Panc1 (cell line): ENCODE data around the gene EPHA7. TPM values are rescaled to one million over a fixed set of nuclear protein-coding genes. Genes with fewer than 3 reads are reported as not detected.

Source experiments
- ATAC-seq: fragments of 200-7000 bp; cut with Tn5 transposase; 2 replicates; pipeline ENCODE4 v1.9.1; 2020; ENCODE audit warnings: mild to moderate bottlenecking, moderate library complexity
- BruUV-seq: library from RNA; stranded (reverse); fragments of 400-500 nt; replicated peaks from 2 replicates; lab custom pipeline; 2021; lab: Mats Ljungman, UMichigan
- CTCF ChIA-PET: fragments of 300-600 bp; sonication (Branson Sonifier 250); formaldehyde crosslinking; loops from one replicate; lab custom pipeline; 2022; ENCODE audit warnings: antibody characterized with exemption; lab: Charles Lee
- POLR2A ChIA-PET: fragments of 300-600 bp; sonication (Branson Sonifier 250); formaldehyde crosslinking; loops from one replicate; lab custom pipeline; 2022; ENCODE audit warnings: antibody characterized with exemption; lab: Charles Lee
- DNase-seq: peaks from one replicate; pipeline ENCODE4 v3.0.0-alpha.2; 2010; ENCODE audit warnings: low read depth, low spot score
- H3K27ac ChIP-seq: 2 replicates; pipeline ENCODE4 v1.5.1; 2011; ENCODE audit warnings: mild to moderate bottlenecking, low read length, inconsistent platforms
- H3K27me3 ChIP-seq: fragments of 200-500 bp; sonication (Bioruptor generic); 2 replicates; pipeline ENCODE4 v1.6.0; 2014; ENCODE audit warnings: low read length, inconsistent platforms; ENCODE audit not compliant: control insufficient read depth, insufficient read depth
- H3K36me3 ChIP-seq: fragments of 200-500 bp; sonication (Bioruptor generic); 2 replicates; pipeline ENCODE4 v1.5.1; 2014; ENCODE audit warnings: inconsistent platforms, mild to moderate bottlenecking, low read length, moderate library complexity; ENCODE audit not compliant: control insufficient read depth, insufficient read depth
- H3K4me1 ChIP-seq: 2 replicates; pipeline ENCODE4 v1.5.1; 2011; ENCODE audit warnings: inconsistent platforms, mild to moderate bottlenecking, low read length, moderate library complexity; ENCODE audit not compliant: control insufficient read depth, insufficient read depth
- H3K4me3 ChIP-seq, 2 experiments: 2 replicates each; pipeline ENCODE4 v1.5.1; 2011 to 2012; ENCODE audit warnings: low read depth in 2 of 2, low read length in 2 of 2, mild to moderate bottlenecking in 2 of 2, inconsistent platforms in 1 of 2, moderate library complexity in 1 of 2
- H3K9me3 ChIP-seq: fragments of 200-500 bp; sonication (Bioruptor generic); 2 replicates; pipeline ENCODE4 v1.5.1; 2014; ENCODE audit warnings: low read depth, mild to moderate bottlenecking, inconsistent platforms, low read length, moderate library complexity; ENCODE audit not compliant: control insufficient read depth, insufficient read depth
- CTCF ChIP-seq: fragments of 450-650 bp; IDR thresholded peaks from 2 replicates; pipeline ENCODE4 v1.5.1; 2017; ENCODE audit warnings: mild to moderate bottlenecking
- POLR2AphosphoS5 ChIP-seq: IDR thresholded peaks from 2 replicates; pipeline ENCODE4 v1.6.1; 2012; ENCODE audit warnings: mild to moderate bottlenecking, low read depth, low read length, moderate library complexity
- REST ChIP-seq, 2 experiments: IDR thresholded peaks; 2 replicates each; pipeline ENCODE4 v1.6.1; 2011 to 2012; ENCODE audit warnings: low read depth in 2 of 2, control low read depth in 1 of 2, low read length in 1 of 2, mild to moderate bottlenecking in 1 of 2, moderate library complexity in 1 of 2; ENCODE audit not compliant: insufficient read depth in 1 of 2
- SIN3A ChIP-seq: IDR thresholded peaks from 2 replicates; pipeline ENCODE4 v1.6.1; 2012; ENCODE audit warnings: low read depth, mild to moderate bottlenecking, low read length, moderate library complexity, borderline replicate concordance; ENCODE audit not compliant: insufficient read depth
- TCF7L2 ChIP-seq: IDR thresholded peaks from 2 replicates; pipeline ENCODE4 v1.6.1; 2011; ENCODE audit warnings: mild to moderate bottlenecking, low read depth, low read length, inconsistent platforms
- in situ Hi-C: cut with HindIII; loops from 2 replicates; pipeline ENCODE4 v1.10.0; 2016; ENCODE audit warnings: low sequenced_read_pairs, low pct_unique_long_range_greater_than_20kb
- intact Hi-C: fragments of 100-400 bp; cut with micrococcal nuclease; formaldehyde crosslinking; loops from one replicate; pipeline ENCODE4 v1.10.0; 2022; ENCODE audit not compliant: unreplicated experiment
- total RNA-seq: library from RNA; stranded (reverse); gene quantifications from one replicate; pipeline ENCODE4 v1.2.1, GENCODE V29; 2021; ENCODE audit not compliant: unreplicated experiment

The EPHA7 gene
- total RNA-seq, 1 experiment from 2014 or later, result 8.6 TPM

GRCh38 chr6:93218096-93218495, 201.3 kb downstream of the EPHA7 start:
- CTCF ChIA-PET, result no interaction called here
- in situ Hi-C loops, result no loop called here
- H3K27ac ChIP-seq, result no peak overlapping the region
- no peaks in the 10 kb centered on the region for H3K9me3 ChIP-seq
- BruUV-seq, result no TSS peak
- TF ChIP-seq SIN3A, result no peak
- no peak for TF ChIP-seq CTCF
- TF ChIP-seq POLR2AphosphoS5, result no peak
- TF ChIP-seq TCF7L2, result no peak
- no peak for TF ChIP-seq REST (IDR thresholded peaks at IDR 0.05; ENCODE audit: insufficient read depth in 1 of 2, low read depth in 2 of 2, low read length in 1 of 2)
- no peaks in the 10 kb centered on the region for H3K27me3 ChIP-seq
- POLR2A ChIA-PET, result no interaction called here
- ATAC-seq (no peak), DNase-seq (no peak)
- intact Hi-C loops, result no loop called here
- no peak overlapping the region for H3K4me3 ChIP-seq
- no peaks in the 10 kb centered on the region for H3K36me3 ChIP-seq
- H3K4me1 ChIP-seq, result no peaks in the 10 kb centered on the region

- Histone ChIP-seq H3K27me3 (no peaks in the 10 kb centered on the region), H3K36me3 (no peaks in the 10 kb centered on the region), H3K4me1 (no peaks in the 10 kb centered on the region), H3K4me3 (no peak overlapping the region), H3K9me3 (no peaks in the 10 kb centered on the region), H3K27ac (no peak overlapping the region)
- no TSS peak for BruUV-seq
- DNase-seq, result no peak
- in situ Hi-C loops (no loop called here), intact Hi-C loops (no loop called here)
- CTCF ChIA-PET, result no interaction called here
- TF ChIP-seq TCF7L2 (no peak), CTCF (no peak), SIN3A (no peak), POLR2AphosphoS5 (no peak), REST (IDR thresholded peaks at IDR 0.05; ENCODE audit: insufficient read depth in 1 of 2, low read depth in 2 of 2, low read length in 1 of 2) (no peak)
- POLR2A ChIA-PET, result no interaction called here
- ATAC-seq, result no peak
These were observed 206.3 kb downstream of the EPHA7 start for GRCh38 chr6:93213028-93213427.
